Gastroesophageal sphincter (tissue), 4 donors: ENCODE data around the gene ZNF227. TPM values are rescaled to one million over a fixed set of nuclear protein-coding genes. Genes with fewer than 3 reads are reported as not detected.
A peak's percentile ranks its signal among the peaks of the same experiment; 100 is the strongest.
"Not testable (repeated sequence)": the region's sequence is repeated elsewhere in the genome, so short reads cannot be mapped to it uniquely, and the experiment has no call there.

ENCODE experiments used
- ATAC-seq: fragments of 150-250 bp; one replicate; pipeline ENCODE4 v1.9.1; 2016; ENCODE audit warnings: mild to moderate bottlenecking, moderate library complexity
- H3K27ac ChIP-seq, 4 donors: fragments of 200-600 bp; sonication (generic) in 3 of 4; 1 replicate in 3 of 4; 2 replicates in 1 of 4; pipeline ENCODE4 v1.5.1; 2016 to 2019
- H3K27me3 ChIP-seq: fragments of 200-600 bp; sonication (generic); one replicate; pipeline ENCODE4 v1.5.1; 2019
- H3K36me3 ChIP-seq, 2 donors: fragments of 200-600 bp; sonication (generic); one replicate each; pipeline ENCODE4 v1.5.1; 2019; ENCODE audit warnings: control low read depth in 1 of 2
- H3K4me1 ChIP-seq, 3 donors: fragments of 200-600 bp; sonication (generic); 1 replicate in 2 of 3; 2 replicates in 1 of 3; pipeline ENCODE4 v1.5.1; 2016 to 2019; ENCODE audit warnings: control low read depth in 2 of 3
- H3K4me3 ChIP-seq, 2 donors: fragments of 200-600 bp; sonication (generic); one replicate each; pipeline ENCODE4 v1.5.1; 2019; ENCODE audit warnings: mild to moderate bottlenecking in 1 of 2, moderate library complexity in 1 of 2
- H3K9me3 ChIP-seq, 3 donors: fragments of 200-600 bp; sonication (generic); one replicate each; pipeline ENCODE4 v1.5.1; 2017 to 2019; ENCODE audit warnings: control low read depth in 2 of 3
- CTCF ChIP-seq, 4 experiments: fragments of 200-600 bp in 2 of 4; fragments of 450-650 bp in 2 of 4; sonication (generic) in 1 of 4; IDR thresholded peaks; one replicate each; pipeline ENCODE4 v1.5.1; 2017 to 2019; ENCODE audit warnings: antibody characterized with exemption in 4 of 4, mild to moderate bottlenecking in 2 of 4, moderate library complexity in 2 of 4
- EP300 ChIP-seq: sonication (generic); formaldehyde crosslinking; IDR thresholded peaks from one replicate; pipeline ENCODE4 v1.6.1; 2017; ENCODE audit warnings: antibody characterized with exemption, mild to moderate bottlenecking
- POLR2A ChIP-seq, 2 donors: fragments of 450-650 bp; IDR thresholded peaks; one replicate each; pipeline ENCODE4 v1.6.1; 2017; ENCODE audit warnings: antibody characterized with exemption in 2 of 2, mild to moderate bottlenecking in 2 of 2, moderate library complexity in 1 of 2
- POLR2AphosphoS5 ChIP-seq: sonication (generic); formaldehyde crosslinking; IDR thresholded peaks from one replicate; pipeline ENCODE4 v1.6.1; 2017; ENCODE audit warnings: antibody characterized with exemption
- WGBS, 2 donors: methylation state at CpG; one replicate each; pipeline ENCODE4 v1.1.5; 2018; ENCODE audit warnings: low coverage in 1 of 2; 5-methylcytosine and 5-hydroxymethylcytosine counted together
- total RNA-seq, 4 donors: library from RNA; depleted of rRNA; stranded (reverse); fragments of >200 nt; gene quantifications; one replicate each; pipeline ENCODE4 v1.1.0, GENCODE V29; 2016

The ZNF227 gene
- total RNA-seq, 4 donors from 2014 or later, result 10.6 to 19.3 (median 14.7) TPM

DNA sequence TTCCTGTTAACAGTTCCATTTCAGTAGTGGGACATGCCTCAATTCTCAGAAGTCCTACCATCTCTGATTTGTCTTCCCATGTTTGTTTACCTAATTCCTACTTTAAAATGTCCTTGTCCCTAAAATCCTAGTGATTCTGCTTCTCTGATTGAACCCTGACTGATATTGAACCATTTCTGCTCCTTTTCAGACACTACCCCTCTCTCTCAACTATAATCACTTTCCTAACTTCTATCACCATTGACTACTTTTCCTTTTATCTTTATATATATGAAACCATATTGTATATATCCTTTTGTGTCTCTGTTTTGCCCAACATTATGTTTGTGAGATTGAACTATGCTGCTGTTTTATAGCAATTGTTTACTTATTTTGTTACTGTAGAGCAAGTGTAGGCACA, 15.6 kb upstream of the ZNF227 start:
- no peaks in the 10 kb centered on the region for H3K36me3 ChIP-seq
- no peak overlapping the region for H3K4me3 ChIP-seq
- H3K9me3 ChIP-seq, result peaks cover 0 to 46% (median 0%) of the 10 kb centered on the region in 3 donors
- ATAC-seq, result no peak
- TF ChIP-seq POLR2AphosphoS5 (no peak), CTCF (IDR thresholded peaks at IDR 0.05) (no peak), EP300 (no peak), POLR2A (IDR thresholded peaks at IDR 0.05) (no peak)
- no peaks in the 10 kb centered on the region for H3K4me1 ChIP-seq
- H3K27ac ChIP-seq, result no peak overlapping the region
- H3K27me3 ChIP-seq, result no peaks in the 10 kb centered on the region

GRCh38 chr19:44202470-44202869, 9.9 kb upstream of the ZNF227 start:
- Histone ChIP-seq H3K27me3 (no peaks in the 10 kb centered on the region), H3K9me3 (peaks cover 0 to 20% (median 0%) of the 10 kb centered on the region in 3 donors), H3K4me1 (no peaks in the 10 kb centered on the region), H3K27ac (no peak overlapping the region), H3K36me3 (no peaks in the 10 kb centered on the region), H3K4me3 (no peak overlapping the region)
- 83% methylated on average over 1 of the region's 1 CpG for WGBS, 2 donors
- no peak for ATAC-seq
- no peak for TF ChIP-seq POLR2AphosphoS5
- TF ChIP-seq EP300, result no peak
- no peak for TF ChIP-seq CTCF (IDR thresholded peaks at IDR 0.05)
- TF ChIP-seq POLR2A (IDR thresholded peaks at IDR 0.05), result no peak

DNA sequence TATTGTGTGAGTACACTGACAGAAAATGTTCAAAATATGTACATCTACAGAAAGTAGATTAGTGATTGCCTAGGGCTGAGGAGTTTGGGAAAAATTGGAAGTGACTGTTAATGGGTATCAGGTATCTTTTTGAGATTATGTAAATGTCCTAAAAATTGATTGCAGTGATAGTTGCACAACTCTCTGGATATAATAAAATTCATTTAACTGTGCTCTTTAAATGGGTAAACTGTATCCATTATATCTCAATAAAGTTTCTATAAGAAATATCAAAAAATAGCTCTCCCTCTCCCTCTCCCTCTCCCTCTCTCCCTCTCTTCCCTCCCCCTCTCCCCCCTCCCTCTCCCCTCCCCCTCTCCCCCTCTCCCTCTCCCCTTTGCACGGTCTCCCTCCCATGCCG, 9.4 kb upstream of the ZNF227 start:
- Histone ChIP-seq H3K4me3 (no peak overlapping the region), H3K27me3 (no peaks in the 10 kb centered on the region), H3K4me1 (no peaks in the 10 kb centered on the region), H3K27ac (no peak overlapping the region), H3K36me3 (no peaks in the 10 kb centered on the region), H3K9me3 (peaks cover 0 to 20% (median 0%) of the 10 kb centered on the region in 3 donors)
- TF ChIP-seq POLR2AphosphoS5, result no peak
- WGBS, 2 donors, result 93% methylated on average over 2 of the region's 2 CpGs; no CpG with 5 or more reads in 1 of the 2 donors
- ATAC-seq, result no peak

GRCh38 chr19:44203877-44204276, 8.5 kb upstream of the ZNF227 start:
- H3K9me3 ChIP-seq, result peaks cover 0 to 20% (median 0%) of the 10 kb centered on the region in 3 donors
- no CpG with 5 or more reads among the region's 31 CpGs for WGBS, 2 donors
- not testable (repeated sequence) for H3K36me3 ChIP-seq, H3K27ac ChIP-seq, H3K4me1 ChIP-seq, H3K4me3 ChIP-seq, ATAC-seq, H3K27me3 ChIP-seq

- Histone ChIP-seq H3K4me1 (no peaks in the 10 kb centered on the region), H3K9me3 (peaks cover 0 to 11% (median 0%) of the 10 kb centered on the region in 3 donors), H3K27ac (no peak overlapping the region), H3K4me3 (no peak overlapping the region), H3K27me3 (no peaks in the 10 kb centered on the region), H3K36me3 (no peaks in the 10 kb centered on the region)
- 88 to 100% methylated on average over 1 to 2 of the region's 2 CpGs for WGBS, 2 donors
- TF ChIP-seq POLR2A (IDR thresholded peaks at IDR 0.05), result no peak
- TF ChIP-seq CTCF (IDR thresholded peaks at IDR 0.05), result no peak
- TF ChIP-seq POLR2AphosphoS5, result no peak
- no peak for TF ChIP-seq EP300
- ATAC-seq, result no peak
These were observed 7.6 kb upstream of the ZNF227 start for GRCh38 chr19:44204772-44205171.

GRCh38 chr19:44207126-44207803, 5.1 kb upstream of the ZNF227 start:
- H3K4me1 ChIP-seq, result peaks cover 0 to 4% (median 0%) of the 10 kb centered on the region in 3 donors
- peak; percentile 88 for ATAC-seq
- WGBS, 2 donors, result 0 to 5% methylated on average over 6 to 17 of the region's 26 CpGs
- no peaks in the 10 kb centered on the region for H3K36me3 ChIP-seq
- H3K27me3 ChIP-seq, result no peaks in the 10 kb centered on the region
- H3K9me3 ChIP-seq, result peaks cover 0 to 7% (median 0%) of the 10 kb centered on the region in 3 donors
- peak overlapping the region; percentile 67 to 94 for H3K4me3 ChIP-seq
- TF ChIP-seq POLR2AphosphoS5 (peak; percentile 68), POLR2A (IDR thresholded peaks at IDR 0.05) (no peak)
- peak overlapping the region; percentile 80 to 90 (median 84) for H3K27ac ChIP-seq
